Measurements from ENCODE around the gene TMPRSS2.

Gene TMPRSS2

DNA sequence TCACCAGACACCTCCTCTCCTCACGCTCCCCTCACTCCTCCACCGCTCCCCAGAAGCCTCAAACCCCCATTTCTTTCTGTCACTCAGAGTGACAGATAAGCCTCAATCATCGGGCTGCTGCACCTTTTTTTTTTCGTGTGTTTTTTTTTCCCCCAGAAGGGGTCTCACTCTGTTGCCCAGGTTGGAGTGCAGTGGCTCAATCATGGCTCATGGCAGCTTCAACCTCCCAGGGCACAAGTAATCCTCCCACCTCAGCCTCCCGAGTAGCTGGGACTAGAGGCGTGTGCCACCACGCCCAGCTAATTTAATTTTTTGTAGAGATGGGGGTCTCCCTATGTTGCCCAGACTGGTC lies 1.2 kb upstream of the TMPRSS2 start:
- DNase-seq: no peak

- no peak for DNase-seq
Measured at GRCh38 chr21:41508415-41509144, 622 bp upstream of the TMPRSS2 start.

GRCh38 chr21:41506611-41507520 lies 1.1 kb downstream of the TMPRSS2 start:
- no peak for DNase-seq

GRCh38 chr21:41506005-41506594 lies 1.9 kb downstream of the TMPRSS2 start:
- no peak for DNase-seq

GRCh38 chr21:41504030-41504429 lies 3.9 kb downstream of the TMPRSS2 start:
- no peak for DNase-seq

GRCh38 chr21:41503331-41503730 lies 4.6 kb downstream of the TMPRSS2 start:
- DNase-seq: no peak

DNA sequence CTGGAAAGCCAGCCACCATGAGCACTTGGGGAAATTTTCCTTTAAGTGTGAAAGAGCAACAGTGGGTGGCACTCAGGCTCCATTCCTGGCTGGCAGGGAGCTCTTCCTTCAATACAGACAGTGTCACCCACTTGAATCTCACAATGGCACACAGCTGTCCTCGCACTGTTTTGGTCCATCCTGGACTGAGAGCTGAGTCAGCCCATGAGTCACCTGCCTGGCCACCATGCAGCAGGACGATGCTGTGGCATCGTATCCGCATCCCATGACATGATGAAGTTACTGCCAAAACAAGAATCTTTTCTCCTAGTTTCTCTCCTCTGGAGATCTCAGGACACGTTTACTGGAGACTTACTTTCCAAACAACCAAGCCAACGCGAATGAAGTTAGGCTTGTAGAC lies 6.0 kb downstream of the TMPRSS2 start:
- DNase-seq: no peak

DNA sequence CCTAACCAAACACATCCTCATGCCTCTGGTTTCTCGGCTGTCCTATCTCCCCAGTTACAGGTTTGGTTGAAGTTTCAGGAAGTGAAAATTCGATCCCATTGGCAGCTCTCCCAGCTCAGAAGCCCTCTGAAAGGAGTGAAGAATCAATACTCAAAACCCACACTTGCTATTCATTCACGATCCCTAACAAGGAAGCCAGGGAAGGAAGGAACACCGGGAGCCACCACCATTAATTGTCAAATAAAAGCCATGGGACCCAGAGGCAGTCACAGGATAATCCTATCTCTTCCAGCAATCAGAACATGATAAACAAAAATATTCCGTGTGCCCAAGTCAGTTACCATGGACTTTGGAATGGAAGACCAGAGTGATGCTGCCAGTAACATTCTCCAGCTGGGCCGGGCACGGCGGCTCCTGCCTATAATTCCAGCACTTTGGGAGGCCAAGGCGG lies 7.0 kb downstream of the TMPRSS2 start:
- no peak for DNase-seq

- no peak for DNase-seq
Measured at GRCh38 chr21:41500363-41500762, 7.6 kb downstream of the TMPRSS2 start.

GRCh38 chr21:41499920-41500319 lies 8.0 kb downstream of the TMPRSS2 start:
- no peak for DNase-seq

GRCh38 chr21:41497788-41498187 lies 10.2 kb downstream of the TMPRSS2 start:
- no peak for DNase-seq

DNA sequence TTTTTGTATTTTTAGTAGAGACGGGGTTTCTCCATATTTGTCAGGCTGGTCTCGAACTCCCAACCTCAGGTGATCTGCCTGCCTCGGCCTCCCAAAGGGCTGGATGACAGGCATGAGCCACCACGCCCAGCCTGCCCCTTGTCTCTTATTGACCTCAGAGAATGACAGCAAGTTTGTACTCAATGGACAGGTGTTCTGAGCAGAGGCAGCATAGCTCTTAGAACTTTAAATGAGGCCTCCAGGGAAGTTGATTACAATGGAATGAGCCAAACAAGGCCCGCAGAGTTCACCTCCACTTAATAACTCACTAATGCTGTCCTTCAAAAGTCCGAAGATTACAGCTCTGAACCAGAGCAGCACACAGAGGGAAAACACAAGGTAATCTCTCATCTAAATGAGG lies 10.9 kb downstream of the TMPRSS2 start:
- no peak for DNase-seq

- no peak for DNase-seq
Measured at GRCh38 chr21:41494242-41494641, 13.7 kb downstream of the TMPRSS2 start.

GRCh38 chr21:41491412-41491811 lies 16.5 kb downstream of the TMPRSS2 start:
- DNase-seq: no peak

DNA sequence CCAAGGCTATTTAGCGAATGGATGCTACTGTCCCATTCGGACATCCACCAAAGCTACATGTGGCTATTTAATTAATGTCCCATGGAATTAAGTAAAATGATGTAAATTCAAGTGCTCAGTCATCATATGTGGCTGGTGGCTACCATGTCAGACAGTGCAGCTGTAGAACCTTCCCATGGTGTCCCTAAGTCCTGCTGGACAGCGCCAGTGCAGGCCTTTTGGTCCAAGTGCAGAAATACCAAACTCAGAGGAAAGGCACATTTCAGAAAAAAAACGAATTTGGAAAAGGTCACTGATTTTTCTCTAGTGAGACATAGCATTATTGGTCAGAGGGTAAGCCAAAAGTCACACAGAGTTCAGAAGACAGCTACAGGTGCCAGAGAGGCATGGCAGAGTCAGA lies 17.6 kb downstream of the TMPRSS2 start:
- DNase-seq: no peak

DNA sequence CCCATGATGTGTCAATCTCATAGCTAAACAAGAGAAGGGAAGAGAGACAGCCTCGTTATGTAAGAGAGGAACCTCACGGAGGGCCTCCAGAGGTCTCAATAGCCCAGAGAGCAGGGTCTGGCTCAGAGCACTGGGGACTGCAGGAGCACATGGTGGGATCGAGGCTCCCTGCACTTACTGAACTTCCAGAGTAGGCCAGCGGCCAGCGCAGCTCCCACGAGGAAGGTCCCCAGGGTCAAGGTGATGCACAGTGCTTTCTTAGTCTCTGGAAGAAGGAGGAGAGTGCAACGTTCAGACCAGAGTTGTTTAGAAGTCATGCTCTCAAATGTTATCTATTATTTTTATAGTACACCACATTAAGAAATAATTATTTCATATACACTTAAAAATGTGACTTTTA lies 18.6 kb downstream of the TMPRSS2 start:
- no peak for DNase-seq

DNA sequence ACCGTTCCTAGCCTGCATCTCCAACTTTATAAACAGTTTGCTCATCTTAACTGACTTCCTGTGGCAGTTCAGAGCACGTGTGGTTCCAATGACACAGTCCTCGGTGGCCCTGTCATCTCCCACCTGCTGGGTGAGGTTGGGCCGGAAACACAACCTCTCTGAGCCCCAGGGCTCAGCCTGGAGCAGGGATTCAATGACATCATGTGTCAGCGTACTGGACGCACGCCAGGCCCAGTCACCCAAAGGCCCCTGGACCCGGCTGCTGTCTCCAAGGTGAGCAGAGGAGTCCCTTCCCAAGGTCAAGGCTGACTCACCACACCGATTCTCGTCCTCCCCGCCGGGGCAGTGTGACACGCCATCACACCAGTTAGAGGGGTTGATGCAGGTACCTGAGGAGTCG lies 19.9 kb downstream of the TMPRSS2 start:
- no peak for DNase-seq

DNA sequence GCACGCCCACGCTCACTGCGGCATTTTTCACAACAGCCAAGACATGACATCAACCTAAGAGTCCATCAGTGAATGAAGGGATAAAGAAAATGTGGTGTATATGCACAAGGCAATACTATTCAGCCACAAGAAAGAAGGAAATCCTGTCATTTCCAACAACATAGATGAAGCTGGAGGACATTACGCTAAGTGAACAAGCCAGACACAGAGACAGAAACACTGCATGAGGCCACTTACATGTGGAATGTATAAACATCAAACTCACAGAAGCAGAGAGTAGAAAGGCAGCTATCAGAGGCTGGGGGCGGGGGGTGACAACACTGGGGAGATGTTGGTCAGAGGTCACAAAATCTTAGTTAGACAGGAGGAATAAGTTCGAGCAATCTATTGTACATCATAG lies 20.9 kb downstream of the TMPRSS2 start:
- no peak for DNase-seq

GRCh38 chr21:41483973-41484372 lies 24.0 kb downstream of the TMPRSS2 start:
- DNase-seq: no peak

DNA sequence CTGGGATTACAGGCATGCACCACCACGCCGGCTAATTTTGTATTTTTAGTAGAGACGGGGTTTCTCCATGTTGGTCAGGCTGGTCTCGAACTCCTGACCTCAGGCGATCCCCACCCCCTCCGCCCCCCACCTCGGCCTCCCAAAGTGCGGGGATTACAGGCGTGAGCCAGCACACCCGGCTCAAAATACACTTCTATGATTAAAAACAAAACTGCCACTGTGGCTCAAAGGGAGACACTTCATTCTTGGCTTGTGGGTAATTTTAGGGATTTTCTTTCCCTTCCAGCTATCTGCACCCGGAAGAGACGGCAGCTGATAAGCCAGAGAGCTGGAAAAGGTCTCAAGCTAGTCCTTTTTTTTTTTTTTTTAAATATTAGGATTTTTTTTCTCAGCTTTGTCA lies 24.5 kb downstream of the TMPRSS2 start:
- DNase-seq: no peak

- DNase-seq: no peak
Measured at GRCh38 chr21:41482980-41483379, 25.0 kb downstream of the TMPRSS2 start.

GRCh38 chr21:41482301-41482700 lies 25.7 kb downstream of the TMPRSS2 start:
- DNase-seq: no peak

DNA sequence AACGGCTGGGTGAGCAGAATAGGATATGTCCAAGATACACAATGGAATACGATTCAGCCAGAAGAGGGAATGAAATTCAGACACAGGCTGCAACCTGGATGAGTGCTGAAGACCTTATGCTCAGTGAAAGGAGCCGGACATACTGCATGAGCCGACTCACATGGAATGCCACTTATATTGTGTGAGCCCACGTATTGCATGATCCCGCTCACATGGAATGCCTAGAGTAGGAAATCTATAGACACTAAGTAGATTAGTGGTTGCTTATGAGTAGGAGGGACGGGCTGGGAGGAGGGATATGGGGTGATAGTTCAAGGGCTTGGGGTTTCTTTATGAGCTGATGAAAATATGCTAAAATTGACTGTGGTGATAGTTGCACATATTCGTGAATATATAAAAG lies 26.8 kb downstream of the TMPRSS2 start:
- DNase-seq: no peak

Data from CD4-positive, alpha-beta T cell treated with Interleukin-6 for 4 hours (primary cell).